Small intestine (tissue), 7 donors: Measurements from ENCODE around the gene SPRYD7. TPM values are rescaled to one million over a fixed set of nuclear protein-coding genes. Genes with fewer than 3 reads are reported as not detected.
"Not testable (repeated sequence)": the region's sequence is repeated elsewhere in the genome, so short reads cannot be mapped to it uniquely, and the experiment has no call there.

ENCODE experiments used
- DNase-seq, 2 donors: peaks; one replicate each; pipeline versions ENCODE4 v3.0.0 to v3.0.0-alpha.2; 2013
- FAIRE-seq: peaks from 2 replicates; lab custom pipeline; 2012; peaks lifted over from hg19 to GRCh38; lab: Jason Lieb, UNC
- H3K27ac ChIP-seq, 3 donors: one replicate each; pipeline ENCODE4 v1.5.1; 2013; ENCODE audit warnings: low read length in 2 of 3, mild to moderate bottlenecking in 2 of 3, control low read depth in 1 of 3, inconsistent platforms in 1 of 3, low read depth in 1 of 3, moderate library complexity in 1 of 3
- H3K27me3 ChIP-seq, 3 donors: one replicate each; pipeline ENCODE4 v1.6.1; 2013; ENCODE audit warnings: low read length in 3 of 3, inconsistent platforms in 1 of 3; ENCODE audit not compliant: control insufficient read depth in 3 of 3, insufficient read depth in 3 of 3
- H3K36me3 ChIP-seq, 3 donors: one replicate each; pipeline ENCODE4 v1.6.1; 2013; ENCODE audit warnings: low read length in 3 of 3, inconsistent platforms in 1 of 3, low read depth in 1 of 3, mild to moderate bottlenecking in 1 of 3, moderate library complexity in 1 of 3; ENCODE audit not compliant: control insufficient read depth in 3 of 3, insufficient read depth in 2 of 3
- H3K4me1 ChIP-seq, 3 donors: one replicate each; pipeline ENCODE4 v1.6.1; 2013; ENCODE audit warnings: low read length in 2 of 3, inconsistent platforms in 1 of 3, low read depth in 1 of 3, mild to moderate bottlenecking in 1 of 3, moderate library complexity in 1 of 3; ENCODE audit not compliant: control insufficient read depth in 3 of 3, insufficient read depth in 2 of 3
- H3K4me3 ChIP-seq, 3 donors: one replicate each; pipeline ENCODE4 v1.5.1; 2013; ENCODE audit warnings: low read length in 3 of 3, control low read depth in 1 of 3, inconsistent platforms in 1 of 3, low read depth in 1 of 3, mild to moderate bottlenecking in 1 of 3, moderate library complexity in 1 of 3
- H3K9me3 ChIP-seq, 2 donors: one replicate each; pipeline ENCODE4 v1.6.1; 2013; ENCODE audit warnings: low read depth in 1 of 2, low read length in 1 of 2; ENCODE audit not compliant: control insufficient read depth in 2 of 2, insufficient read depth in 1 of 2
- WGBS, 3 donors: extraction: QIAGEN DNeasy Blood & Tissue Kit; methylation state at CpG; one replicate each; pipeline ENCODE4 v1.1.7; 2013; 5-methylcytosine and 5-hydroxymethylcytosine counted together
- polyA plus RNA-seq, 4 donors: library from polyadenylated mRNA; stranded (reverse) in 3 of 4; unstranded in 1 of 4; fragments of 200-250 nt in 3 of 4; fragments of 120-200 nt in 1 of 4; gene quantifications; one replicate each; pipeline versions ENCODE4 v1.2.1 to v1.2.3, GENCODE V29; 2013
- donor health status: healthy with polysubstance abuse.
- donor health status: control.
- donor health status: control.
- donor health status: Bipolar disorder and iron deficiency.
- donor health status: healthy.

Gene SPRYD7
- polyA plus RNA-seq, 4 donors, result 7.0 to 11.9 (median 7.7) TPM

GRCh38 chr13:49967456-49967855, 31.3 kb upstream of the SPRYD7 start:
- H3K27me3 ChIP-seq, result no peaks in the 10 kb centered on the region
- H3K9me3 ChIP-seq, result peaks cover 0 to 9% of the 10 kb centered on the region in 2 donors
- H3K4me1 ChIP-seq, result no peaks in the 10 kb centered on the region
- WGBS, 3 donors, result 92 to 98% (median 95%) methylated on average over 4 of the region's 4 CpGs
- H3K36me3 ChIP-seq, result peaks cover 0 to 2% (median 0%) of the 10 kb centered on the region in 3 donors
- H3K27ac ChIP-seq, result no peak overlapping the region
- FAIRE-seq (no peak), DNase-seq (no peak)
- H3K4me3 ChIP-seq, result no peak overlapping the region

DNA sequence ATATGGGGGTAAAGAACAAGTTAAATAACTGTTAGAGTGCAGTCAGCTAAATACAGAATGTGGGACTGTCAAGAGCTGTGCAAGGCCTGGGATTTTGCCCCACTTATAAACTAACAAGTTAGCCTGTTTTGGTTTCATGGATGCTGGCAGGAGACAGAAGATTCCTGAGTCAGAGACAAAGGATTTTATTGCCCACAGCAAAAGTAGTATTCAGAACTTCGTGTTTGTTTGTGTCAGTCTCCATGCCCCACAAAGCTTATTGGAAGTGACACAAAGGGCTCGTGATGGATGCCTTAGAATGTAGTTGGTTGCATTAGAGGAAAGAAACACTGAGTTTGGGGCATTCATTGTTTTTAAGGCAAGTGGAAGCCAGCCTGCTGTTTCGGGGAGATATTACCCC, 22.2 kb upstream of the SPRYD7 start:
- no peak overlapping the region for H3K27ac ChIP-seq
- H3K4me3 ChIP-seq, result no peak overlapping the region
- no peak for FAIRE-seq
- peaks cover 0 to 16% of the 10 kb centered on the region in 2 donors for H3K9me3 ChIP-seq
- H3K36me3 ChIP-seq, result no peaks in the 10 kb centered on the region
- DNase-seq, result no peak
- H3K27me3 ChIP-seq, result no peaks in the 10 kb centered on the region
- H3K4me1 ChIP-seq, result peaks cover 0 to 15% (median 0%) of the 10 kb centered on the region in 3 donors
- WGBS, 3 donors, result 80 to 90% (median 83%) methylated on average over 3 of the region's 3 CpGs

- no peaks in the 10 kb centered on the region for H3K36me3 ChIP-seq
- DNase-seq, result no peak
- WGBS, 3 donors, result 86 to 100% (median 95%) methylated on average over 3 of the region's 3 CpGs
- no peaks in the 10 kb centered on the region for H3K27me3 ChIP-seq
- H3K4me1 ChIP-seq, result peaks cover 0 to 24% (median 0%) of the 10 kb centered on the region in 3 donors
- H3K27ac ChIP-seq, result no peak overlapping the region
- FAIRE-seq, result no peak
- peaks cover 0 to 12% of the 10 kb centered on the region in 2 donors for H3K9me3 ChIP-seq
- H3K4me3 ChIP-seq, result no peak overlapping the region
Measured at GRCh38 chr13:49956131-49956530, 20.0 kb upstream of the SPRYD7 start.

GRCh38 chr13:49954674-49955455, 18.7 kb upstream of the SPRYD7 start:
- WGBS, 3 donors, result 10 to 60% (median 43%) methylated on average over 2 of the region's 2 CpGs
- peak overlapping the region in 1 of 3 donors; percentile 85 for H3K27ac ChIP-seq

DNA sequence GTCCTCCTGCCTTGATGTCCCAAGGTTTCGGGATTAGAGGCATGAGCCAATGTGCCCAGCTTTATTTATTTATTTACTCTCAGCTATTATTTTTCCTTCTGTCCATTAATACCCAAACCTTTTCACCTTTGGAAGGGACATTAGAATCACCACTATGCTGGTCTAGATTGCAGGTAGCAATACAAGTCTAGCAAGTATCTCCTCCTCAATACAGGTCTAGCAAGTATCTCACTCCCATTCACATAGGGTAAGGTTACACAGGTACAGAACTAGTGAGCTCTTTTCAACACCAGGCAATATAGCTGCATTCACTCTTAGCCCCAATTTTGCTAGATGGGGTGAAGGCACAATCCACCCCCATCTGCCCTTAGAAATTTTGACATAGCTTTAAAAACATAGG, 17.4 kb upstream of the SPRYD7 start:
- peaks cover 0 to 24% (median 0%) of the 10 kb centered on the region in 3 donors for H3K4me1 ChIP-seq
- DNase-seq (no peak), FAIRE-seq (no peak)
- peaks cover 0 to 3% of the 10 kb centered on the region in 2 donors for H3K9me3 ChIP-seq
- 96 to 100% (median 100%) methylated on average over 1 of the region's 1 CpG for WGBS, 3 donors
- H3K4me3 ChIP-seq, result no peak overlapping the region
- H3K27me3 ChIP-seq, result no peaks in the 10 kb centered on the region
- no peaks in the 10 kb centered on the region for H3K36me3 ChIP-seq
- no peak overlapping the region for H3K27ac ChIP-seq

More at GRCh38 chr13:49954674-49955455, 18.7 kb upstream of the SPRYD7 start:
- peak; percentile 74 to 83 for DNase-seq
- FAIRE-seq, result no peak
- Histone ChIP-seq H3K36me3 (no peaks in the 10 kb centered on the region), H3K4me3 (no peak overlapping the region), H3K4me1 (peaks cover 0 to 24% (median 0%) of the 10 kb centered on the region in 3 donors), H3K9me3 (peaks cover 0 to 7% of the 10 kb centered on the region in 2 donors), H3K27me3 (no peaks in the 10 kb centered on the region)

GRCh38 chr13:49951754-49952535, 15.8 kb upstream of the SPRYD7 start:
- WGBS, 3 donors, result 44 to 74% (median 67%) methylated on average over 7 of the region's 7 CpGs
- no peaks in the 10 kb centered on the region for H3K9me3 ChIP-seq
- no peaks in the 10 kb centered on the region for H3K27me3 ChIP-seq
- no peaks in the 10 kb centered on the region for H3K36me3 ChIP-seq
- no peak for FAIRE-seq
- H3K4me3 ChIP-seq, result no peak overlapping the region
- H3K27ac ChIP-seq, result peak overlapping the region in 1 of 3 donors; percentile 93
- H3K4me1 ChIP-seq, result peaks cover 0 to 24% (median 0%) of the 10 kb centered on the region in 3 donors
- peak; percentile 52 to 69 for DNase-seq

GRCh38 chr13:49948777-49949270, 12.7 kb upstream of the SPRYD7 start:
- not testable (repeated sequence) for H3K4me1 ChIP-seq, H3K9me3 ChIP-seq, H3K27me3 ChIP-seq, DNase-seq, H3K4me3 ChIP-seq, H3K36me3 ChIP-seq, H3K27ac ChIP-seq, FAIRE-seq
- 73 to 87% (median 77%) methylated on average over 6 of the region's 6 CpGs for WGBS, 3 donors

GRCh38 chr13:49939321-49939720, 3.2 kb upstream of the SPRYD7 start:
- Histone ChIP-seq H3K4me3 (no peak overlapping the region), H3K27me3 (no peaks in the 10 kb centered on the region), H3K27ac (peak overlapping the region in 2 of 3 donors; percentile 73 to 94), H3K4me1 (peaks cover 0 to 25% (median 2%) of the 10 kb centered on the region in 3 donors), H3K9me3 (no peaks in the 10 kb centered on the region), H3K36me3 (no peaks in the 10 kb centered on the region)
- FAIRE-seq, result no peak
- WGBS, 3 donors, result 10 to 32% (median 27%) methylated on average over 4 of the region's 4 CpGs
- no peak for DNase-seq
